ENCODE data around the gene MT1X.
"Not testable (repeated sequence)": the region's sequence is repeated elsewhere in the genome, so short reads cannot be mapped to it uniquely, and the experiment has no call there.

The MT1X gene

DNA sequence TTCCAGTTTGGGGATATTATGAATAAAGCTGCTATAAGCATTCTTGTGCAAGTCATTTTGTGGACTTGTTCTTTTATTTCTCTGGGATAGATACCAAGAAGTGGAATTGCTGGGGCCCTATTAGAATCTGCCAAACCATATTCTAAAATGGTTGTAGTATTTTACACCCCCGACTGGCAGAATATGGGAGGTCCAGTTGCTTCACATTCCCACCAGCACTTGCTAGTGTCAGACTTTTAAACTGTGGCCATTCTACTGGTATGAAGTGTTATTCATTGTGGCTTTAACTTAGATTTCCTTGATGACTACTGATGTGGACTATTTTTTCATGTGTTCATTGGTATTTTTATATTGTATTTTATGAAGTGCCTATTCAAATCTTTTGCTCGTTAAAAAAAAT, 29.6 kb downstream of the MT1X start:
- in situ Hi-C loops (cut with MboI; ENCODE audit: low sequenced_read_pairs, unreplicated experiment), result no loop called here
- no peak for DNase-seq (ENCODE audit: low spot score)
- TF ChIP-seq, protein P1, sequence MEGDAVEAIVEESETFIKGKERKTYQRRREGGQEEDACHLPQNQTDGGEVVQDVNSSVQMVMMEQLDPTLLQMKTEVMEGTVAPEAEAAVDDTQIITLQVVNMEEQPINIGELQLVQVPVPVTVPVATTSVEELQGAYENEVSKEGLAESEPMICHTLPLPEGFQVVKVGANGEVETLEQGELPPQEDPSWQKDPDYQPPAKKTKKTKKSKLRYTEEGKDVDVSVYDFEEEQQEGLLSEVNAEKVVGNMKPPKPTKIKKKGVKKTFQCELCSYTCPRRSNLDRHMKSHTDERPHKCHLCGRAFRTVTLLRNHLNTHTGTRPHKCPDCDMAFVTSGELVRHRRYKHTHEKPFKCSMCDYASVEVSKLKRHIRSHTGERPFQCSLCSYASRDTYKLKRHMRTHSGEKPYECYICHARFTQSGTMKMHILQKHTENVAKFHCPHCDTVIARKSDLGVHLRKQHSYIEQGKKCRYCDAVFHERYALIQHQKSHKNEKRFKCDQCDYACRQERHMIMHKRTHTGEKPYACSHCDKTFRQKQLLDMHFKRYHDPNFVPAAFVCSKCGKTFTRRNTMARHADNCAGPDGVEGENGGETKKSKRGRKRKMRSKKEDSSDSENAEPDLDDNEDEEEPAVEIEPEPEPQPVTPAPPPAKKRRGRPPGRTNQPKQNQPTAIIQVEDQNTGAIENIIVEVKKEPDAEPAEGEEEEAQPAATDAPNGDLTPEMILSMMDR (IDR thresholded peaks at IDR 0.05; ENCODE audit: borderline replicate concordance, control extremely low read depth, extremely low read depth, insufficient read depth, missing control alignments), result no peak

DNA sequence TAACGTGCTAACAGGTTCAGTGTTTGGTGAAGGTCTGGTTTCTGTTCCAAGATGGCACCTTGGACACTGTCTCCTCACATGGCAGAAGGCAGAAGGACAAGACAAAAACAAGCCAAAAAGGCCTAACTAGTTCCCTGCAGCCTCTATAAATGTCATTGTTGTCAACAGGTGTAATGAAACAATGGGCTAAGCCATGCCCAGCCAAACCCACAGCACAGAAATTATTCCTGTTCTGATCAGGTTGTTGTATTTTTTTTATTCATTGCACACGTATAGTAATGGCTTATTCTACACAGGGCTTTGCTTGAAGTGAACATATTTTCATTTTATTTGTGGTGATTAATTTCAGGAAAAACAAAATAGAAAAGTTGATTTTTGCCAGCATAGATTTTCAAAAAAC, 31.5 kb downstream of the MT1X start:
- no peak for DNase-seq (ENCODE audit: low spot score)
- TF ChIP-seq, protein P1 (IDR thresholded peaks at IDR 0.05; ENCODE audit: borderline replicate concordance, control extremely low read depth, extremely low read depth, insufficient read depth, missing control alignments), result no peak
- in situ Hi-C loops (cut with MboI; ENCODE audit: low sequenced_read_pairs, unreplicated experiment), result no loop called here

DNA sequence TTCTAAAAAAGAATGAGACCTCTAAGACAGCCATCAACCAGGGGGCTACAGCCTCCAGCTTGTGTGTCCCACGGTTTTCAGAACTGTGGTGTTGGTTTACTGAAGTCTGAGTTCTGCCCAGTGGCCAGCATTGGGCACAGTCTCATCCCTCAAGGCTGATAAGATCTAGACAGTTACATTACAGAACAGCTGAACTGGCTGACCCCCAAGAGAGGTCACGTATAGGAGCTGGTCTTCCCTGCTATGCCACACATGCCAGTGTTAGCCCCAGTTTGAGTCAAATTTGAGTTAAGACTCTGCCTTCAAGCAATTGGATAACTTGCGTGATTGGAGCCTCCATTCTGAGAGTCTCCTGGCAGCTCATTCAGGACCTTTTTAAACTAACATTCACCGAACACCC, 32.9 kb downstream of the MT1X start:
- in situ Hi-C loops (cut with MboI; ENCODE audit: low sequenced_read_pairs, unreplicated experiment), result no loop called here
- TF ChIP-seq, protein P1 (IDR thresholded peaks at IDR 0.05; ENCODE audit: borderline replicate concordance, control extremely low read depth, extremely low read depth, insufficient read depth, missing control alignments), result no peak
- no peak for DNase-seq (ENCODE audit: low spot score)

DNA sequence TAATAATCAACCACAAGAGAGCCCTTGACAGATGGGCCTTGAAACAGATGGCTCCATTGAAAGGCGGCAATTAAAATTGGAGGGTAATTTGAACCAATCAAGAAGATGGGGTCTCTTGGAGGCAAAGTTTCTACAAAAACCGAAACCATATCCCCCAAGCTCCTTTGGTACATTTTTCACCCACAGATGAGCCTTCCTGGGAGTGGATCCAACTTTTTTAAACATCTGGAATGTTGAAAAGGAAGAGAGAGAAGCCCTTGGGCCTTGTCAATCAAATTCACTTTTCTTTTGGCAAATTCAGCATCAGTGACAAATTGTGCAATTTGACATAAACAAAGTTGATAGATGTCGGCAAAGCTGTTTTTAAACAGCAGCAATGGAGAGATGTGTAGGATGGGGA, 34.5 kb downstream of the MT1X start:
- TF ChIP-seq, protein P1 (IDR thresholded peaks at IDR 0.05; ENCODE audit: borderline replicate concordance, control extremely low read depth, extremely low read depth, insufficient read depth, missing control alignments), result no peak
- in situ Hi-C loops (cut with MboI; ENCODE audit: low sequenced_read_pairs, unreplicated experiment), result no loop called here
- DNase-seq (ENCODE audit: low spot score), result no peak

DNA sequence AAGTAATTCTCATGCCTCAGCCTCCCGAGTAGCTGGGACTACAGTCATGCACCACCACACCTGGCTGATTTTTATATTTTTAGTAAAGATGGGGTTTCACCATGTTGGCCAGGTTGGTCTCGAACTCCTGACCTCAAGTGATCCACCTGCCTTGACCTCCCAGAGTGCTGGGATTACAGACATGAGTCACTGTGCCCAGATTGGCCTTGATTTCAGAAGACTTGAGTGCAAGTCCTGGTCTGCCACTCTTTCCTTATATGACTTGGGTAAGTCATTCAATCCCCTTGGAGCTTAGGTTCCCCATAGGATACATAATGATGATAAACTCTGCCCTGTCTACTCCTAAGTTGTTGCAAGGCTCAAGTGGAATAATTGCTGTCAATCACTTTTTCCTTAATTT, 35.3 kb downstream of the MT1X start:
- DNase-seq (ENCODE audit: low spot score); in situ Hi-C loops (cut with MboI; ENCODE audit: low sequenced_read_pairs, unreplicated experiment): not testable (repeated sequence)

DNA sequence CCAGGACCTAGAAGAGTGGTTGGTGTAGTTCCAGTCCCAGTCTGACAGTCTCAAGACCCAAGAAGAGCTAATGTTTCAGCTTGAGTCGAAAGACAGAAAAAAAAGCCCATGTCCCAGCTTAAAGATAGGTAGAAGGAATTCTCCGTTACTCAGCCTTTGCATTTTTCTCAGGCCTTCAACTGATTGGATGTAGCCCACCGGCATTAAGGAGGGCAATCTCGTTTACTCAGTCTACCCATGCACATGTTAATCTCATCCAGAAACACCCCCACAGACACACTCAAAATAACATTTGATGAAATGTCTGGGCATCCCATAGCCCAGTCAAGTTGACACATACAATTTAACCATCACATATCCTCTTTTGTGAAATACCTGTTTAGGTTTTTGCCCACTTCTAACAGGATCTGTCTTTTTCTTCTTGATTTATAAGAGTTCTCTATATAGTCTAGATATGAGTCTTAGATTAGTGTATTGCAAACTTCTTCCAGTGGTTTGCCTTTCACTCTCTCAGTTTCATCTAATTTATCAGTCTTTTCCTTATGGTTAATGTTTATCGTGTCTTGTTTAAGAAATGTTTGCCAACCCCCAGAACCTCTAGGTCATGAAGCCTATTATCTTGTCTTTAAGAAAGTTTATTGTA, 40.1 kb downstream of the MT1X start:
- TF ChIP-seq, protein P1 (IDR thresholded peaks at IDR 0.05; ENCODE audit: borderline replicate concordance, control extremely low read depth, extremely low read depth, insufficient read depth, missing control alignments), result no peak
- DNase-seq (ENCODE audit: low spot score), result no peak
- in situ Hi-C loops (cut with MboI; ENCODE audit: low sequenced_read_pairs, unreplicated experiment), result no loop called here

DNA sequence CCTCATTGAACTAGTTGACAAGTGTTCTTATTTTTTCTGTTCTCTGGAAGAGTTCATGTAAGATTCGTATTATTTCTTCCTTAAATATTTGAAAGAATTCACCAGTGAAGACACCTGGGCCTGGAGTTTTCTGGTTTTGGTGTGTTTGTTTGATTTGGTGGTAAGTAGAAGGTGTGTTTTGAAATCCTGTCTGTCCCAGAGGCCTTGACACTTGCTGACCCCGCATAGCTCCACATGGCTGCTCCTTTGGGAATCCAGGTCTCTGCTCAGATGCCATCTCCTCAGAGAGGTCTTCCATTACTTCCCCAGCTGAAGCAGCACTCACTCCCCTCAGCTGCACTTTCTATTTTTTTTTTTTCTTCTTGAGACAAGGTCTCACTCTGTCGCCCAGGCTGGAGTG, 41.9 kb downstream of the MT1X start:
- DNase-seq (ENCODE audit: low spot score), result no peak
- in situ Hi-C loops (cut with MboI; ENCODE audit: low sequenced_read_pairs, unreplicated experiment), result no loop called here
- TF ChIP-seq, protein P1 (IDR thresholded peaks at IDR 0.05; ENCODE audit: borderline replicate concordance, control extremely low read depth, extremely low read depth, insufficient read depth, missing control alignments), result no peak
